SK-N-SH treated with all-trans-retinoic acid at 6 μM for 48 hours (cell line): ENCODE results near the gene EOMES.
A peak's percentile ranks its signal among the peaks of the same experiment; 100 is the strongest.

Experiments used
- ATAC-seq: fragments of 200-7000 bp; cut with Tn5 transposase; 3 replicates; pipeline ENCODE4 v1.9.1; 2020; ENCODE audit warnings: mild to moderate bottlenecking, moderate library complexity
- ARNTL ChIP-seq: fragments of 450-650 bp; formaldehyde crosslinking; IDR thresholded peaks from 2 replicates; pipeline ENCODE4 v1.5.0; 2020; ENCODE audit warnings: low read depth, mild to moderate bottlenecking, moderate library complexity, borderline replicate concordance
- BACH2 ChIP-seq: fragments of 250-450 bp; sonication (Bioruptor Pico); IDR thresholded peaks from 2 replicates; pipeline ENCODE4 v1.9.0; 2021; ENCODE audit warnings: mild to moderate bottlenecking, borderline replicate concordance
- CSDC2 ChIP-seq: fragments of 250-450 bp; sonication (Bioruptor Pico); IDR thresholded peaks from 2 replicates; pipeline ENCODE4 v1.5.0; 2020; ENCODE audit warnings: mild to moderate bottlenecking, moderate library complexity
- ESRRG ChIP-seq: fragments of 250-450 bp; sonication (Bioruptor Pico); IDR thresholded peaks from 2 replicates; pipeline ENCODE4 v1.6.1; 2021; ENCODE audit warnings: mild to moderate bottlenecking
- GLIS3 ChIP-seq: fragments of 250-450 bp; sonication (Bioruptor Pico); IDR thresholded peaks from 2 replicates; pipeline ENCODE4 v1.5.0; 2020; ENCODE audit warnings: mild to moderate bottlenecking, moderate library complexity
- ISL1 ChIP-seq: fragments of 250-450 bp; sonication (Bioruptor Pico); IDR thresholded peaks from 2 replicates; pipeline ENCODE4 v2.1.2; 2022; ENCODE audit warnings: mild to moderate bottlenecking, moderate library complexity
- OSR1 ChIP-seq: fragments of 250-450 bp; sonication (Bioruptor Pico); IDR thresholded peaks from 2 replicates; pipeline ENCODE4 v1.8.0; 2022; ENCODE audit warnings: moderate library complexity, mild to moderate bottlenecking, inconsistent platforms
- PPARA ChIP-seq: fragments of 250-450 bp; sonication (Bioruptor Pico); IDR thresholded peaks from 2 replicates; pipeline ENCODE4 v1.5.0; 2020; ENCODE audit warnings: mild to moderate bottlenecking, borderline replicate concordance
- RARB ChIP-seq: fragments of 250-450 bp; sonication (Bioruptor Pico); IDR thresholded peaks from 2 replicates; pipeline ENCODE4 v1.8.0; 2021; ENCODE audit warnings: mild to moderate bottlenecking, moderate library complexity
- ZC3H10 ChIP-seq: fragments of 250-450 bp; sonication (Bioruptor Pico); IDR thresholded peaks from 2 replicates; pipeline ENCODE4 v1.5.1; 2021; ENCODE audit warnings: mild to moderate bottlenecking, moderate library complexity
- ZNF565 ChIP-seq: fragments of 450-650 bp; formaldehyde crosslinking; conservative IDR thresholded peaks from 2 replicates; pipeline ENCODE4 v1.5.0; 2020; ENCODE audit warnings: low read depth, mild to moderate bottlenecking, moderate library complexity
- ZNF70 ChIP-seq: fragments of 450-650 bp; formaldehyde crosslinking; IDR thresholded peaks from 2 replicates; pipeline ENCODE4 v1.5.0; 2020; ENCODE audit warnings: mild to moderate bottlenecking, moderate library complexity
- ZNF8 ChIP-seq: fragments of 450-650 bp; formaldehyde crosslinking; IDR thresholded peaks from 2 replicates; pipeline ENCODE4 v1.5.0; 2020; ENCODE audit warnings: mild to moderate bottlenecking, moderate library complexity
- TF ChIP-seq, protein P1 (sequence below): fragments of 250-450 bp; sonication (Bioruptor Pico); IDR thresholded peaks from 2 replicates; pipeline ENCODE4 v1.5.1; 2020; ENCODE audit warnings: low read depth, mild to moderate bottlenecking, moderate library complexity
- TF ChIP-seq, protein P2 (sequence below): fragments of 250-450 bp; sonication (Bioruptor Pico); IDR thresholded peaks from 2 replicates; pipeline ENCODE4 v1.5.0; 2020; ENCODE audit warnings: mild to moderate bottlenecking, moderate library complexity
- TF ChIP-seq, protein P3 (sequence below): fragments of 250-450 bp; sonication (Bioruptor Pico); IDR thresholded peaks from 2 replicates; pipeline ENCODE4 v1.5.1; 2021; ENCODE audit warnings: mild to moderate bottlenecking, moderate library complexity
- TF ChIP-seq, protein P4 (sequence below): fragments of 250-450 bp; sonication (Bioruptor Pico); IDR thresholded peaks from 2 replicates; pipeline ENCODE4 v1.8.0; 2021; ENCODE audit warnings: low read depth, mild to moderate bottlenecking, moderate library complexity, borderline replicate concordance

The EOMES gene

DNA sequence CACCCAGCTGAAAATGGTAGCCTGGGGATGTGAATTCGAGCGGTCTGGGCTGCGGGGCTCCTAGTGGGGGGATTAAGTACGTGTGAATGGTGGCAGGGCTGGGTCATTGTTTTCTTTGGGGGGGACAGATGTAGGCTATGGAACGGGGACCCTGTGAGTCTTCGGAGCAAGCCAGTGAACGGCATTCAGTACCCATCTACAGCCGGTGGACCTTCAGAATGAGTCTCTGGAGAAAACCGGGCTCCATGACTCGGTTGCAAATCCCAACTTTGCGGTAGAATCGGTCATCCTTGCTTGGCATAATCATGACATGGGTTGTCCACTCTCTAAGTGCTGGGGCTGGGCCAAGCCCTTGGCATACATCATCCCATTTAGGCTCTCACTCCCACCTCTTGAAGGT lies 7.2 kb upstream of the EOMES start:
- ATAC-seq, result no peak; the same call in 2 of the 3 replicates
- TF ChIP-seq, protein P1, sequence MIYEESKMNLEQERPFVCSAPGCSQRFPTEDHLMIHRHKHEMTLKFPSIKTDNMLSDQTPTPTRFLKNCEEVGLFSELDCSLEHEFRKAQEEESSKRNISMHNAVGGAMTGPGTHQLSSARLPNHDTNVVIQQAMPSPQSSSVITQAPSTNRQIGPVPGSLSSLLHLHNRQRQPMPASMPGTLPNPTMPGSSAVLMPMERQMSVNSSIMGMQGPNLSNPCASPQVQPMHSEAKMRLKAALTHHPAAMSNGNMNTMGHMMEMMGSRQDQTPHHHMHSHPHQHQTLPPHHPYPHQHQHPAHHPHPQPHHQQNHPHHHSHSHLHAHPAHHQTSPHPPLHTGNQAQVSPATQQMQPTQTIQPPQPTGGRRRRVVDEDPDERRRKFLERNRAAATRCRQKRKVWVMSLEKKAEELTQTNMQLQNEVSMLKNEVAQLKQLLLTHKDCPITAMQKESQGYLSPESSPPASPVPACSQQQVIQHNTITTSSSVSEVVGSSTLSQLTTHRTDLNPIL (CRISPR knock-in tag), result no peak

DNA sequence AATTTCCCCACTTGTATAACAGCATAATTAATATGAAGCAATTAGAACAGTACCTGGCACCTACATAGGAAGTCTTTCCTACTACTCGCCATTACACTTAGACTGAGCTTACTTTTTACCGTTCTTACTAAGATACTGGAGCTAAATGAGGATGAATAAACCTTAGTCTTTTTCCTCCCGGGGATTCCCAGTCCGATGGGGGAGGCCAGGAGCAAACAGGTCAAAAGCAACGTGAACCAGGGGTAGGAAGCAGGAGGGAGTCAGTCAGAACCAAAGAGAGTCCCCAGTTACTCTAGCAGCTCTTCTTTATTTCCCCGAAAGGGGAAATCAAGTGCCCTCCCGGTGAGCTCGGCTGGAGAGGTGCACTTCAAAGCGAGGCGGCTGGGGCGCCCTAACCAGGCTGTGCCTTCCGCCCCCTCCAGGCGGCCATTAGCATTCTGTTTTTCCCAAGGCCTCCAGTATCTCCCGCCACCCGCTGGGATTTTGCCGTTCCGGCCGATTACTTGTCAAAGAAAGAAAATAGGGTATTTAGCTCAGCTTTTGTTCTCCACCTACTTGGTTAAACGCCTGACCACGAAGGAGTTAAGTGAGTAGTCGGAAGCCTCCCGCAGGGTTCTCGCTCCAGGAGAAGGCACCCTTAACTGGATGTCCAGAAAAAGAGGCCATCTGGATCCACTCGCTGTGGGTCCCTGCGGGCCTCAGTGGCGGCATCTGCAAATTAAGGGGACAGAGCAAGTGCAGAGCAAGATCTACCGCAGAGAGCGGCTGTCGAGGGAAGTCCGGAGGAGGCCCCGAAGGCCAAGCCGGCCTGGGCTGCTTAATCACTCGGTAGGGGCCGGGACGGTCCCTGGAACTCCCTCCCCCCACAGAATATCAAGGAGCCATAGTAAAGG lies 6.3 kb upstream of the EOMES start:
- ATAC-seq, result peak; percentile 53
- TF ChIP-seq ZNF8 (CRISPR knock-in tag), result no peak
- TF ChIP-seq ISL1 (CRISPR knock-in tag), result no peak

DNA sequence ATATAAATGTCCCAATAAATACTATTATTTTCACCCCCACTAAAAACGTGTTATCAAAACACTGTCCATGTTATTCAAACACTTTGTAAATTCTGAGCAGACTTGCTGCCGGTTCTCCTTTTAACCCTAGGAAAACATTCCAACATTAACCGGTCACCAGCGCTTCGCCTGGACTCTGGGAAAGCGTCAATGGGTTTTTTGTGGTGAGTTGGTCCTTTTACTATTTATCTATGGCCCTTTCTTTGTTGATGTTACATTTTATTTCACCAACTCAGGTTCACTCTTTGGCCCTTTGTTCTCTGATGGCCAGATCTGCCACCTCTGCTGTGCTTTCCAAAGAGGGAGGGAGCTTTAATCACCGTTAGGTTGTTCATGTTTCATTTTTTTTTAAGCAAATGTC lies 4.1 kb upstream of the EOMES start:
- TF ChIP-seq, protein P2, sequence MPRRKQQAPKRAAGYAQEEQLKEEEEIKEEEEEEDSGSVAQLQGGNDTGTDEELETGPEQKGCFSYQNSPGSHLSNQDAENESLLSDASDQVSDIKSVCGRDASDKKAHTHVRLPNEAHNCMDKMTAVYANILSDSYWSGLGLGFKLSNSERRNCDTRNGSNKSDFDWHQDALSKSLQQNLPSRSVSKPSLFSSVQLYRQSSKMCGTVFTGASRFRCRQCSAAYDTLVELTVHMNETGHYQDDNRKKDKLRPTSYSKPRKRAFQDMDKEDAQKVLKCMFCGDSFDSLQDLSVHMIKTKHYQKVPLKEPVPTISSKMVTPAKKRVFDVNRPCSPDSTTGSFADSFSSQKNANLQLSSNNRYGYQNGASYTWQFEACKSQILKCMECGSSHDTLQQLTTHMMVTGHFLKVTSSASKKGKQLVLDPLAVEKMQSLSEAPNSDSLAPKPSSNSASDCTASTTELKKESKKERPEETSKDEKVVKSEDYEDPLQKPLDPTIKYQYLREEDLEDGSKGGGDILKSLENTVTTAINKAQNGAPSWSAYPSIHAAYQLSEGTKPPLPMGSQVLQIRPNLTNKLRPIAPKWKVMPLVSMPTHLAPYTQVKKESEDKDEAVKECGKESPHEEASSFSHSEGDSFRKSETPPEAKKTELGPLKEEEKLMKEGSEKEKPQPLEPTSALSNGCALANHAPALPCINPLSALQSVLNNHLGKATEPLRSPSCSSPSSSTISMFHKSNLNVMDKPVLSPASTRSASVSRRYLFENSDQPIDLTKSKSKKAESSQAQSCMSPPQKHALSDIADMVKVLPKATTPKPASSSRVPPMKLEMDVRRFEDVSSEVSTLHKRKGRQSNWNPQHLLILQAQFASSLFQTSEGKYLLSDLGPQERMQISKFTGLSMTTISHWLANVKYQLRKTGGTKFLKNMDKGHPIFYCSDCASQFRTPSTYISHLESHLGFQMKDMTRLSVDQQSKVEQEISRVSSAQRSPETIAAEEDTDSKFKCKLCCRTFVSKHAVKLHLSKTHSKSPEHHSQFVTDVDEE (CRISPR knock-in tag), result no peak
- TF ChIP-seq, protein P3, sequence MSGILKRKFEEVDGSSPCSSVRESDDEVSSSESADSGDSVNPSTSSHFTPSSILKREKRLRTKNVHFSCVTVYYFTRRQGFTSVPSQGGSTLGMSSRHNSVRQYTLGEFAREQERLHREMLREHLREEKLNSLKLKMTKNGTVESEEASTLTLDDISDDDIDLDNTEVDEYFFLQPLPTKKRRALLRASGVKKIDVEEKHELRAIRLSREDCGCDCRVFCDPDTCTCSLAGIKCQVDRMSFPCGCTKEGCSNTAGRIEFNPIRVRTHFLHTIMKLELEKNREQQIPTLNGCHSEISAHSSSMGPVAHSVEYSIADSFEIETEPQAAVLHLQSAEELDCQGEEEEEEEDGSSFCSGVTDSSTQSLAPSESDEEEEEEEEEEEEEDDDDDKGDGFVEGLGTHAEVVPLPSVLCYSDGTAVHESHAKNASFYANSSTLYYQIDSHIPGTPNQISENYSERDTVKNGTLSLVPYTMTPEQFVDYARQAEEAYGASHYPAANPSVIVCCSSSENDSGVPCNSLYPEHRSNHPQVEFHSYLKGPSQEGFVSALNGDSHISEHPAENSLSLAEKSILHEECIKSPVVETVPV (CRISPR knock-in tag), result no peak
- TF ChIP-seq RARB (CRISPR knock-in tag), result no peak
- no peak for TF ChIP-seq ZC3H10 (CRISPR knock-in tag)
- no peak for TF ChIP-seq ESRRG (CRISPR knock-in tag)
- TF ChIP-seq, protein P4, sequence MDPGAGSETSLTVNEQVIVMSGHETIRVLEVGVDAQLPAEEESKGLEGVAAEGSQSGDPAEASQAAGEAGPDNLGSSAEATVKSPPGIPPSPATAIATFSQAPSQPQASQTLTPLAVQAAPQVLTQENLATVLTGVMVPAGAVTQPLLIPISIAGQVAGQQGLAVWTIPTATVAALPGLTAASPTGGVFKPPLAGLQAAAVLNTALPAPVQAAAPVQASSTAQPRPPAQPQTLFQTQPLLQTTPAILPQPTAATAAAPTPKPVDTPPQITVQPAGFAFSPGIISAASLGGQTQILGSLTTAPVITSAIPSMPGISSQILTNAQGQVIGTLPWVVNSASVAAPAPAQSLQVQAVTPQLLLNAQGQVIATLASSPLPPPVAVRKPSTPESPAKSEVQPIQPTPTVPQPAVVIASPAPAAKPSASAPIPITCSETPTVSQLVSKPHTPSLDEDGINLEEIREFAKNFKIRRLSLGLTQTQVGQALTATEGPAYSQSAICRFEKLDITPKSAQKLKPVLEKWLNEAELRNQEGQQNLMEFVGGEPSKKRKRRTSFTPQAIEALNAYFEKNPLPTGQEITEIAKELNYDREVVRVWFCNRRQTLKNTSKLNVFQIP (CRISPR knock-in tag), result no peak
- TF ChIP-seq, all 23 proteins: peak for 0
- ATAC-seq, result no peak

DNA sequence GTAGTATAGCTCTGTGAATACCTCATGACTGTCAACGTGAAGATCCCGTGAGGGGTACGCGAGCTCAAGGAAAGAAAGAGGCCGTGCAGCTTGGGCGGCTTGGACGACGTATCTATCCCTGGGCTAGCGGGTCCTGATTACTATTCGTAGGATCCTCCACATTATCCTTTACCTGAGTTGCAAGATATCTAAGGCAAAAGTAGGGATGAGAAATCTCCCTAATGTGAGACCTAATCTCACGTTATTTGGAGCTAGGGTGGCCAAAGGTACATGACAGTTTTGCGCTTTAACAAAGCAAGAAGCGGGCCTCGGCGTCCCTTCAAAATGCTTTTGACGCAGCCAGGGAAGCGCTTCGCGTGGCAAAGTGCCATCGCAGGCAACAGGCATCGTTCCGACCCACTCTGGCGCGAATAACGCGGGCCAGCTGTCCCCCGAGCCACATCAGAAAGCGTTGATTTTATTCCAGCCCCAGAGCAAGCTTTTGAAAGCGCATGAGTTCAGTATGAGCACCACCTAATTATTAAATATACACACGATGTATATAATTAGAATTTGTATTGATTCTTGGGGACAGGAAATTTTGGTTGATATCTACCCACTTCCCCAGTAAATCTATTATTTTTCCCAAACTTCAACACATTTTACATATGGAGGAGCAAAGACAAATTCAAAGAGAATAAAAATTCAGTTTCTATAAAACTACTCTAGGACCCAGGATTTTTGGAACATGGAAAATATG lies 2.5 kb upstream of the EOMES start:
- ATAC-seq, result no peak
- TF ChIP-seq BACH2 (CRISPR knock-in tag), result no peak
- TF ChIP-seq OSR1 (CRISPR knock-in tag), result no peak
- TF ChIP-seq ISL1 (CRISPR knock-in tag), result no peak
- no peak for TF ChIP-seq ZNF565 (CRISPR knock-in tag)
- TF ChIP-seq ZNF70 (CRISPR knock-in tag), result no peak
- TF ChIP-seq GLIS3 (CRISPR knock-in tag), result no peak
- TF ChIP-seq, protein P1 (CRISPR knock-in tag), result no peak
- TF ChIP-seq ARNTL (CRISPR knock-in tag), result no peak
- TF ChIP-seq, protein P2 (CRISPR knock-in tag), result no peak
- TF ChIP-seq PPARA (CRISPR knock-in tag), result no peak
- TF ChIP-seq CSDC2 (CRISPR knock-in tag), result no peak
- TF ChIP-seq, protein P4 (CRISPR knock-in tag), result no peak
- no peak for TF ChIP-seq ZNF8 (CRISPR knock-in tag)
- TF ChIP-seq, protein P3 (CRISPR knock-in tag), result no peak
- no peak for TF ChIP-seq ZC3H10 (CRISPR knock-in tag)
